GM06990 (cell line): ENCODE data around the gene ACVR2B.

Experiments
- DNase-seq: peaks from one replicate; pipeline ENCODE4 v3.0.0-alpha.2; 2011; ENCODE audit not compliant: insufficient read length; ENCODE audit errors: extremely low read depth
- H3K27me3 ChIP-seq: replicated peaks from 2 replicates; pipeline ENCODE4 v1.6.0; 2011; ENCODE audit warnings: low read length; ENCODE audit not compliant: control insufficient read depth, insufficient read depth
- H3K36me3 ChIP-seq: 2 replicates; pipeline ENCODE4 v1.5.1; 2011; ENCODE audit warnings: low read length; ENCODE audit not compliant: control insufficient read depth, insufficient read depth
- H3K4me3 ChIP-seq: replicated peaks from 2 replicates; pipeline ENCODE4 v1.5.1; 2011; ENCODE audit warnings: low read depth, mild to moderate bottlenecking, control low read depth, low read length
- CTCF ChIP-seq: IDR thresholded peaks from 2 replicates; pipeline ENCODE4 v1.5.1; 2011; ENCODE audit warnings: low read length, control low read depth, mild to moderate bottlenecking, inconsistent platforms; ENCODE audit not compliant: insufficient read depth, poor library complexity, severe bottlenecking

The ACVR2B gene

GRCh38 chr3:38526792-38527191, 73.1 kb downstream of the ACVR2B start:
- Histone ChIP-seq H3K36me3 (peaks cover 6% of the 10 kb centered on the region), H3K4me3 (no peak overlapping the region), H3K27me3 (no peaks in the 10 kb centered on the region)
- DNase-seq, result no peak
- no peak for TF ChIP-seq CTCF

GRCh38 chr3:38528457-38528856, 74.8 kb downstream of the ACVR2B start:
- Histone ChIP-seq H3K4me3 (no peak overlapping the region), H3K27me3 (no peaks in the 10 kb centered on the region), H3K36me3 (peaks cover 4% of the 10 kb centered on the region)
- DNase-seq, result no peak
- peak; percentile 36 for TF ChIP-seq CTCF

GRCh38 chr3:38532529-38532928, 78.8 kb downstream of the ACVR2B start:
- TF ChIP-seq CTCF, result no peak
- DNase-seq, result no peak
- Histone ChIP-seq H3K4me3 (no peak overlapping the region), H3K36me3 (peaks cover 4% of the 10 kb centered on the region), H3K27me3 (no peaks in the 10 kb centered on the region)

- Histone ChIP-seq H3K27me3 (no peaks in the 10 kb centered on the region), H3K36me3 (no peaks in the 10 kb centered on the region; the same call in none of the 2 replicates), H3K4me3 (no peak overlapping the region)
- TF ChIP-seq CTCF, result no peak
- DNase-seq, result no peak
Measured at GRCh38 chr3:38533285-38533976, 79.7 kb downstream of the ACVR2B start.

GRCh38 chr3:38534180-38534579, 80.5 kb downstream of the ACVR2B start:
- Histone ChIP-seq H3K4me3 (no peak overlapping the region), H3K36me3 (no peaks in the 10 kb centered on the region; the same call in none of the 2 replicates), H3K27me3 (no peaks in the 10 kb centered on the region)
- no peak for TF ChIP-seq CTCF
- no peak for DNase-seq

- no peaks in the 10 kb centered on the region for H3K27me3 ChIP-seq
- no peak for TF ChIP-seq CTCF
- no peaks in the 10 kb centered on the region; the same call in none of the 2 replicates for H3K36me3 ChIP-seq
Measured at GRCh38 chr3:38534604-38535003, 80.9 kb downstream of the ACVR2B start.

More at GRCh38 chr3:38534604-38535003, 80.9 kb downstream of the ACVR2B start:
- no peak overlapping the region for H3K4me3 ChIP-seq
- no peak for DNase-seq
